GM13976 (cell line): ENCODE measurements around the gene HRH3.

Experiments
- DNase-seq: peaks from one replicate; pipeline ENCODE4 v3.0.0; 2012; ENCODE audit warnings: low spot score
- in situ Hi-C: fragments of 300-500 bp; cut with MboI; formaldehyde crosslinking; loops from one replicate; pipeline ENCODE4 v1.12.0; 2022; ENCODE audit warnings: low sequenced_read_pairs, mixed read lengths, inconsistent platforms; ENCODE audit not compliant: unreplicated experiment
- TF ChIP-seq, protein P1 (sequence below): IDR thresholded peaks from 2 replicates; pipeline ENCODE4 v1.5.1; 2012; ENCODE audit warnings: borderline replicate concordance, mild to moderate bottlenecking; ENCODE audit not compliant: insufficient read depth; ENCODE audit errors: extremely low read depth, missing control alignments, control extremely low read depth

The HRH3 gene

DNA sequence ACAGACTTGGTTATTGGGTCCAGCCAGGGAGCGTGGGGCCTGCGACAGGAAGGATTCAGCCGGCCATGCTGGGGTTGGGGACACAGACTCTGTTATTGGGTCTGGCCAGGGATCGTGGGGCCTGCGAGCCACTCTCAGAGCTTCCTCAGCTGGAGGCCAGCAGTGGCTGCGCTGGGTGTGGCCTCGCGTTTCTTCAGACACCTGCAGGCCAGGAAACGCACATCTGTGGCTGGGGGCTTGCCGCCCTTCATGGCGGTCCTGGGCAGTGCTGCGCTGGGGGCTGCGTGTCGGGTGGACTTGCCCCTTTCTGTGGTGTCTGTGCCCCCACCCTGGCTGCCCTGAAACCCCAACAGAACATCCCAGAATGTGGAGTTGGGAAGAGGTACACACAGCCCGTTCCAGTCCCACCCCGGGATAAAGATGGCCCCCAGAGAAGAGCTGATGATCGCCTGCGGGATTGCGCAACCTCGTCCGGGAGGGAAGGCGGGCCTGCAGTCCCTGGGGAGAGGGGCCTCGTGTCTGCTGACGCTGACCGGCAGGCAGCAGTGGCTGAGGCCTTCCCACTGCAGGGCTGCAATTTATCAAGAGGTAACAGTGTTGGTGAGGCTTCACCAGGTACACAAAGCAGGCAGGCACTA is 54.2 kb downstream of the HRH3 start:
- no peak for DNase-seq
- TF ChIP-seq, protein P1, sequence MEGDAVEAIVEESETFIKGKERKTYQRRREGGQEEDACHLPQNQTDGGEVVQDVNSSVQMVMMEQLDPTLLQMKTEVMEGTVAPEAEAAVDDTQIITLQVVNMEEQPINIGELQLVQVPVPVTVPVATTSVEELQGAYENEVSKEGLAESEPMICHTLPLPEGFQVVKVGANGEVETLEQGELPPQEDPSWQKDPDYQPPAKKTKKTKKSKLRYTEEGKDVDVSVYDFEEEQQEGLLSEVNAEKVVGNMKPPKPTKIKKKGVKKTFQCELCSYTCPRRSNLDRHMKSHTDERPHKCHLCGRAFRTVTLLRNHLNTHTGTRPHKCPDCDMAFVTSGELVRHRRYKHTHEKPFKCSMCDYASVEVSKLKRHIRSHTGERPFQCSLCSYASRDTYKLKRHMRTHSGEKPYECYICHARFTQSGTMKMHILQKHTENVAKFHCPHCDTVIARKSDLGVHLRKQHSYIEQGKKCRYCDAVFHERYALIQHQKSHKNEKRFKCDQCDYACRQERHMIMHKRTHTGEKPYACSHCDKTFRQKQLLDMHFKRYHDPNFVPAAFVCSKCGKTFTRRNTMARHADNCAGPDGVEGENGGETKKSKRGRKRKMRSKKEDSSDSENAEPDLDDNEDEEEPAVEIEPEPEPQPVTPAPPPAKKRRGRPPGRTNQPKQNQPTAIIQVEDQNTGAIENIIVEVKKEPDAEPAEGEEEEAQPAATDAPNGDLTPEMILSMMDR = no peak
- in situ Hi-C loops = no loop called here
